NOMO-1 (cell line): Measurements from ENCODE around the gene NFKBIZ.
"Not testable (repeated sequence)": the region's sequence is repeated elsewhere in the genome, so short reads cannot be mapped to it uniquely, and the experiment has no call there.

Experiments
- DNase-seq, 2 experiments: peaks; one replicate each; lab custom pipeline; 2025; ENCODE audit not compliant: unreplicated experiment in 2 of 2; lab: John Stamatoyannopoulos, UW

NFKBIZ gene

GRCh38 chr3:101868534-101869464, 19.5 kb downstream of the NFKBIZ start:
- no peak for DNase-seq

- no peak for DNase-seq
Observed at GRCh38 chr3:101870138-101870537, 20.8 kb downstream of the NFKBIZ start.

GRCh38 chr3:101873619-101874018, 24.3 kb downstream of the NFKBIZ start:
- peak; percentile 32 to 65 for DNase-seq

GRCh38 chr3:101876142-101876541, 26.8 kb downstream of the NFKBIZ start:
- peak in 1 of 2 experiments; percentile 22 for DNase-seq

- no peak for DNase-seq
Observed at GRCh38 chr3:101878589-101878988, 29.3 kb downstream of the NFKBIZ start.

- DNase-seq: no peak
Observed at GRCh38 chr3:101879102-101879501, 29.8 kb downstream of the NFKBIZ start.

- DNase-seq: peak; percentile 11 to 70
Observed at GRCh38 chr3:101879623-101880284, 30.4 kb downstream of the NFKBIZ start.

GRCh38 chr3:101884776-101885175, 35.5 kb downstream of the NFKBIZ start:
- DNase-seq: no peak

GRCh38 chr3:101885584-101885983, 36.3 kb downstream of the NFKBIZ start:
- not testable (repeated sequence) for DNase-seq

GRCh38 chr3:101886626-101887025, 37.3 kb downstream of the NFKBIZ start:
- DNase-seq: no peak

- DNase-seq: no peak
Observed at GRCh38 chr3:101888653-101889052, 39.3 kb downstream of the NFKBIZ start.

- DNase-seq: no peak
Observed at GRCh38 chr3:101890716-101891115, 41.4 kb downstream of the NFKBIZ start.

- no peak for DNase-seq
Observed at GRCh38 chr3:101892648-101893047, 43.3 kb downstream of the NFKBIZ start.

- DNase-seq: no peak
Observed at GRCh38 chr3:101896083-101896757, 46.9 kb downstream of the NFKBIZ start.

GRCh38 chr3:101897013-101897412, 47.7 kb downstream of the NFKBIZ start:
- DNase-seq: no peak

GRCh38 chr3:101898039-101898438, 48.7 kb downstream of the NFKBIZ start:
- no peak for DNase-seq

GRCh38 chr3:101898752-101899169, 49.4 kb downstream of the NFKBIZ start:
- peak; percentile 96 to 98 for DNase-seq

- DNase-seq: no peak
Observed at GRCh38 chr3:101900316-101900715, 51.0 kb downstream of the NFKBIZ start.

- DNase-seq: no peak
Observed at GRCh38 chr3:101900736-101901135, 51.4 kb downstream of the NFKBIZ start.

GRCh38 chr3:101902041-101902440, 52.7 kb downstream of the NFKBIZ start:
- peak in 1 of 2 experiments; percentile 35 for DNase-seq

- DNase-seq: no peak
Observed at GRCh38 chr3:101903451-101903871, 54.1 kb downstream of the NFKBIZ start.
